GM19463 (cell line): ENCODE measurements around the gene TEX13B.
"Not testable (repeated sequence)": the region's sequence is repeated elsewhere in the genome, so short reads cannot be mapped to it uniquely, and the experiment has no call there.

ENCODE experiments used
- ATAC-seq: cut with Tn5 transposase; IDR thresholded peaks from one replicate; pipeline ENCODE4 v1.9.1; 2021; ENCODE audit warnings: mild to moderate bottlenecking, moderate library complexity; ENCODE audit not compliant: unreplicated experiment

Gene TEX13B

GRCh38 chrX:107982356-107982755 lies at the start of gene TEX13B:
TSS of gene TEX13B (minus strand) at chrX:107982370. CDS start at chrX:107982127, 243 bp downstream.
- no peak for ATAC-seq

GRCh38 chrX:108029928-108030711 lies 48.0 kb upstream of the TEX13B start:
- peak; percentile 69 for ATAC-seq

GRCh38 chrX:108028854-108029253 lies 46.7 kb upstream of the TEX13B start:
- no peak for ATAC-seq

- no peak for ATAC-seq
Observed at GRCh38 chrX:108025954-108026600, 43.9 kb upstream of the TEX13B start.

- no peak for ATAC-seq
Observed at GRCh38 chrX:108025376-108025775, 43.2 kb upstream of the TEX13B start.

GRCh38 chrX:108022491-108023089 lies 40.4 kb upstream of the TEX13B start:
- no peak for ATAC-seq

- ATAC-seq, result peak; percentile 53
Observed at GRCh38 chrX:108020631-108021030, 38.5 kb upstream of the TEX13B start.

GRCh38 chrX:108019382-108019875 lies 37.3 kb upstream of the TEX13B start:
- ATAC-seq, result no peak

GRCh38 chrX:108018656-108019381 lies 36.6 kb upstream of the TEX13B start:
- no peak for ATAC-seq

GRCh38 chrX:108001218-108001814 lies 19.1 kb upstream of the TEX13B start:
- peak; percentile 83 for ATAC-seq

- ATAC-seq, result peak; percentile 33
Observed at GRCh38 chrX:108000751-108001150, 18.6 kb upstream of the TEX13B start.

- ATAC-seq, result no peak
Observed at GRCh38 chrX:107996124-107996523, 14.0 kb upstream of the TEX13B start.

- no peak for ATAC-seq
Observed at GRCh38 chrX:107985033-107985432, 2.9 kb upstream of the TEX13B start.

GRCh38 chrX:107979534-107979933 lies 2.6 kb downstream of the TEX13B start:
- no peak for ATAC-seq

GRCh38 chrX:107978707-107979307 lies 3.4 kb downstream of the TEX13B start:
- no peak for ATAC-seq

GRCh38 chrX:107978071-107978470 lies 4.1 kb downstream of the TEX13B start:
- no peak for ATAC-seq

GRCh38 chrX:107971636-107972035 lies 10.5 kb downstream of the TEX13B start:
- no peak for ATAC-seq

GRCh38 chrX:107970073-107970472 lies 12.1 kb downstream of the TEX13B start:
- no peak for ATAC-seq

- no peak for ATAC-seq
Observed at GRCh38 chrX:107968623-107969022, 13.5 kb downstream of the TEX13B start.

- ATAC-seq, result not testable (repeated sequence)
Observed at GRCh38 chrX:107955337-107955736, 26.8 kb downstream of the TEX13B start.
